GM23338 (cell line): Measurements from ENCODE around the gene CAPN8. TPM values are rescaled to one million over a fixed set of nuclear protein-coding genes. Genes with fewer than 3 reads are reported as not detected.

Experiments used
- ATAC-seq: fragments of 200-7000 bp; cut with Tn5 transposase; 3 replicates; pipeline ENCODE4 v1.9.1; 2020
- DNase-seq: peaks from one replicate; pipeline ENCODE4 v3.0.0-alpha.2; 2015; ENCODE audit warnings: low spot score
- H2AFZ ChIP-seq: fragments of 200-600 bp; sonication (generic); 2 replicates; pipeline ENCODE4 v1.8.0; 2016; ENCODE audit warnings: antibody characterized with exemption, mild to moderate bottlenecking, moderate library complexity
- H3F3A ChIP-seq: fragments of 200-600 bp; sonication (generic); replicated peaks from 2 replicates; pipeline ENCODE4 v1.8.0; 2017; ENCODE audit warnings: antibody characterized with exemption, mixed run types, low read depth
- H3K27ac ChIP-seq: fragments of 200-600 bp; sonication (generic); 2 replicates; pipeline ENCODE4 v1.6.1; 2016; ENCODE audit warnings: low read depth
- H3K27me3 ChIP-seq: fragments of 200-600 bp; sonication (generic); 2 replicates; pipeline ENCODE4 v1.8.0; 2016; ENCODE audit warnings: mild to moderate bottlenecking, mixed run types, moderate library complexity; ENCODE audit not compliant: insufficient read depth
- H3K36me3 ChIP-seq: fragments of 200-600 bp; sonication (generic); 2 replicates; pipeline ENCODE4 v1.8.0; 2016; ENCODE audit warnings: mild to moderate bottlenecking; ENCODE audit not compliant: insufficient read depth
- H3K4me1 ChIP-seq: fragments of 200-600 bp; sonication (generic); 2 replicates; pipeline ENCODE4 v1.8.0; 2016; ENCODE audit warnings: mild to moderate bottlenecking, moderate library complexity; ENCODE audit not compliant: insufficient read depth
- H3K4me2 ChIP-seq: fragments of 200-600 bp; sonication (generic); 2 replicates; pipeline ENCODE4 v1.7.1; 2017; ENCODE audit warnings: mixed run types
- H3K4me3 ChIP-seq: fragments of 200-600 bp; sonication (generic); 2 replicates; pipeline ENCODE4 v1.6.1; 2016; ENCODE audit warnings: mixed run types
- H3K79me2 ChIP-seq: fragments of 200-600 bp; sonication (generic); replicated peaks from 2 replicates; pipeline ENCODE4 v1.8.0; 2017; ENCODE audit warnings: mild to moderate bottlenecking; ENCODE audit not compliant: insufficient read depth
- H3K9me2 ChIP-seq: fragments of 200-600 bp; sonication (generic); 2 replicates; pipeline ENCODE4 v1.8.0; 2017; ENCODE audit not compliant: insufficient read depth
- H4K20me1 ChIP-seq: fragments of 200-600 bp; sonication (generic); replicated peaks from 2 replicates; pipeline ENCODE4 v1.8.0; 2017; ENCODE audit warnings: mild to moderate bottlenecking; ENCODE audit not compliant: insufficient read depth
- H3K27ac Mint-ChIP-seq: 2 replicates; pipeline ENCODE4 v1.8.0; 2020; ENCODE audit warnings: inconsistent platforms, mild to moderate bottlenecking, moderate library complexity, mixed read lengths
- H3K27me3 Mint-ChIP-seq: 3 replicates; pipeline ENCODE4 v1.8.0; 2022; ENCODE audit warnings: low read depth, mild to moderate bottlenecking, moderate library complexity, mixed read lengths, inconsistent platforms; ENCODE audit not compliant: insufficient read depth, poor library complexity
- H3K36me3 Mint-ChIP-seq: 3 replicates; pipeline ENCODE4 v1.8.0; 2021; ENCODE audit warnings: low read depth, mild to moderate bottlenecking, inconsistent platforms, moderate library complexity, mixed read lengths
- H3K4me1 Mint-ChIP-seq: 3 replicates; pipeline ENCODE4 v1.8.0; 2020; ENCODE audit warnings: mild to moderate bottlenecking, inconsistent platforms, mixed read lengths
- H3K4me3 Mint-ChIP-seq: 3 replicates; pipeline ENCODE4 v1.8.0; 2021; ENCODE audit warnings: moderate library complexity, mild to moderate bottlenecking, inconsistent platforms, mixed read lengths
- H3K9me3 Mint-ChIP-seq: 3 replicates; pipeline ENCODE4 v1.8.0; 2020; ENCODE audit warnings: moderate library complexity, mild to moderate bottlenecking, inconsistent platforms, mixed read lengths
- CREB1 ChIP-seq: fragments of 250-450 bp; sonication (Bioruptor Pico); IDR thresholded peaks from 2 replicates; pipeline ENCODE4 v1.5.0; 2020; ENCODE audit warnings: low read depth, mild to moderate bottlenecking, moderate library complexity
- EZH2 ChIP-seq: fragments of 200-600 bp; sonication (generic); IDR thresholded peaks from one replicate; pipeline ENCODE4 v1.8.0; 2017; ENCODE audit warnings: antibody characterized with exemption, mild to moderate bottlenecking, low read depth; ENCODE audit not compliant: unreplicated experiment
- EZH2phosphoT487 ChIP-seq: fragments of 200-600 bp; sonication (generic); IDR thresholded peaks from one replicate; pipeline ENCODE4 v1.8.1; 2018; ENCODE audit warnings: antibody characterized with exemption; ENCODE audit not compliant: unreplicated experiment
- JUNB ChIP-seq: IDR thresholded peaks from one replicate; pipeline ENCODE4 v1.6.1; 2016; ENCODE audit warnings: antibody characterized with exemption; ENCODE audit not compliant: unreplicated experiment
- NANOG ChIP-seq: IDR thresholded peaks from 2 replicates; pipeline ENCODE4 v1.6.1; 2016; ENCODE audit warnings: antibody characterized with exemption, borderline replicate concordance
- POLR2AphosphoS5 ChIP-seq: IDR thresholded peaks from 2 replicates; pipeline ENCODE4 v1.6.1; 2016; ENCODE audit warnings: antibody characterized with exemption, low read depth
- ZNF114 ChIP-seq: fragments of 250-450 bp; sonication (Bioruptor Pico); IDR thresholded peaks from 2 replicates; pipeline ENCODE4 v1.5.0; 2020; ENCODE audit warnings: mild to moderate bottlenecking, moderate library complexity
- polyA plus RNA-seq: library from polyadenylated mRNA; unstranded; fragments of >200 nt; fragmentation: Nextera tagmentation; extraction: Ambion mirVana; gene quantifications from 2 replicates; pipeline ENCODE4 v1.2.1, GENCODE V29; 2016
- total RNA-seq: library from RNA; depleted of rRNA; stranded (reverse); fragments of >200 nt; shearing (Covaris generic); gene quantifications from 2 replicates; pipeline ENCODE4 v1.2.3, GENCODE V29; 2014
- TF ChIP-seq, protein P1 (sequence below): IDR thresholded peaks from one replicate; pipeline ENCODE4 v1.6.1; 2018; ENCODE audit warnings: antibody characterized with exemption; ENCODE audit not compliant: unreplicated experiment

The CAPN8 gene
- total and polyA plus RNA-seq, 2 experiments from 2014 or later, result not detected

- no peak for TF ChIP-seq CREB1 (CRISPR knock-in tag)
- no peak for TF ChIP-seq POLR2AphosphoS5
- no peak for TF ChIP-seq EZH2
- TF ChIP-seq ZNF114, result no peak
- no peak for TF ChIP-seq NANOG
- TF ChIP-seq, protein P1, sequence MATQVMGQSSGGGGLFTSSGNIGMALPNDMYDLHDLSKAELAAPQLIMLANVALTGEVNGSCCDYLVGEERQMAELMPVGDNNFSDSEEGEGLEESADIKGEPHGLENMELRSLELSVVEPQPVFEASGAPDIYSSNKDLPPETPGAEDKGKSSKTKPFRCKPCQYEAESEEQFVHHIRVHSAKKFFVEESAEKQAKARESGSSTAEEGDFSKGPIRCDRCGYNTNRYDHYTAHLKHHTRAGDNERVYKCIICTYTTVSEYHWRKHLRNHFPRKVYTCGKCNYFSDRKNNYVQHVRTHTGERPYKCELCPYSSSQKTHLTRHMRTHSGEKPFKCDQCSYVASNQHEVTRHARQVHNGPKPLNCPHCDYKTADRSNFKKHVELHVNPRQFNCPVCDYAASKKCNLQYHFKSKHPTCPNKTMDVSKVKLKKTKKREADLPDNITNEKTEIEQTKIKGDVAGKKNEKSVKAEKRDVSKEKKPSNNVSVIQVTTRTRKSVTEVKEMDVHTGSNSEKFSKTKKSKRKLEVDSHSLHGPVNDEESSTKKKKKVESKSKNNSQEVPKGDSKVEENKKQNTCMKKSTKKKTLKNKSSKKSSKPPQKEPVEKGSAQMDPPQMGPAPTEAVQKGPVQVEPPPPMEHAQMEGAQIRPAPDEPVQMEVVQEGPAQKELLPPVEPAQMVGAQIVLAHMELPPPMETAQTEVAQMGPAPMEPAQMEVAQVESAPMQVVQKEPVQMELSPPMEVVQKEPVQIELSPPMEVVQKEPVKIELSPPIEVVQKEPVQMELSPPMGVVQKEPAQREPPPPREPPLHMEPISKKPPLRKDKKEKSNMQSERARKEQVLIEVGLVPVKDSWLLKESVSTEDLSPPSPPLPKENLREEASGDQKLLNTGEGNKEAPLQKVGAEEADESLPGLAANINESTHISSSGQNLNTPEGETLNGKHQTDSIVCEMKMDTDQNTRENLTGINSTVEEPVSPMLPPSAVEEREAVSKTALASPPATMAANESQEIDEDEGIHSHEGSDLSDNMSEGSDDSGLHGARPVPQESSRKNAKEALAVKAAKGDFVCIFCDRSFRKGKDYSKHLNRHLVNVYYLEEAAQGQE, result no peak
These were observed 13.3 kb upstream of the CAPN8 start (continued) for GRCh38 chr1:223678841-223679240.

DNA sequence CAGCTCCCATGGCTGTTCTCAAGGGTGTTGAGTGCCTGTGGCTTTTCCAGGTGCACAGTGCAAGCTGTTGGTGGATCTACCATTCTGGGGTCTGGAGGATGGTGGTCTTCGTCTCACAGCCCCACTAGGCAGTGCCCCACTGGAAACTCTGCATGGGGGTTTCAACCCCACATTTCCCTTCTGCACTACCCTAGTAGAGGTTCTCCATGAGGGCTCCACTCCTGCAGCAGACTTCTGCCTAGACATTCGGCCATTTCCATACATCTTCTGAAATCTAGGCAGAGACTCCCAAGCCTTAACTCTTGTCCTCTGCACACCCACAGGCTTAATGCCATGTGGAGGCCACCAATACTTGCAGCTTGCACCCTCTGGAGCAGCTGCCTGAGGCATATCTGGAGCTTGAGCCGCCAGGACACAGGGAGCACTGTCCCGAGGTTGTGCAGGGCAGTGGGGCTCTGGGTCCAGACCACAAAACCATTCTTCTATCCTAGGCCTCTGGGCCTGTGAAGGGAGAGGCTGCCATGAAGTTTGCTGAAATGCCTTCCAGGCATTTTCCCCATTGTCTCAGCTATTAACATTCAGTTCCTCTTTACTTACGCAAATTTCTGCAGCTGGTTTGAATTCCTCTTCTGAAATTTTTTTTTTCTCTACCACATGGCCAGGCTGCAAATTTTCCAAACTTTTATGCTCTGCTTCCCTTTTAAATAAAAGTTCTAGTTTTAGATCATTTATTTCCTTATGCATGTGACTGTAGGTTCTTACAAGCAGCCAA is 8.8 kb upstream of the CAPN8 start:
- Mint-ChIP-seq H3K9me3 (peaks cover 38% of the 10 kb centered on the region), H3K4me1 (peaks cover 7% of the 10 kb centered on the region), H3K27ac (no peak overlapping the region), H3K4me3 (no peak overlapping the region), H3K36me3 (peaks cover 22% of the 10 kb centered on the region), H3K27me3 (peaks cover 11% of the 10 kb centered on the region)
- no peaks in the 10 kb centered on the region for H3F3A ChIP-seq
- H3K27ac ChIP-seq, result no peak overlapping the region
- H3K4me1 ChIP-seq, result no peaks in the 10 kb centered on the region
- no peak overlapping the region for H3K4me2 ChIP-seq
- H3K4me3 ChIP-seq, result no peak overlapping the region
- no peaks in the 10 kb centered on the region for H3K27me3 ChIP-seq
- H4K20me1 ChIP-seq, result no peaks in the 10 kb centered on the region
- ATAC-seq (no peak), DNase-seq (peak; percentile 33)
- H2AFZ ChIP-seq, result no peak overlapping the region
- no peak for TF ChIP-seq CREB1 (CRISPR knock-in tag)
- TF ChIP-seq, protein P1, result no peak
- TF ChIP-seq ZNF114, result no peak
- TF ChIP-seq NANOG, result no peak
- no peak for TF ChIP-seq JUNB
- no peak for TF ChIP-seq EZH2
- TF ChIP-seq EZH2phosphoT487, result no peak
- peaks cover 14% of the 10 kb centered on the region for H3K36me3 ChIP-seq
- H3K9me2 ChIP-seq, result peaks cover 4% of the 10 kb centered on the region; the same call in 1 of the 2 replicates
- H3K79me2 ChIP-seq, result no peaks in the 10 kb centered on the region
